Measurements from ENCODE around the gene CAMK2B.

DNA sequence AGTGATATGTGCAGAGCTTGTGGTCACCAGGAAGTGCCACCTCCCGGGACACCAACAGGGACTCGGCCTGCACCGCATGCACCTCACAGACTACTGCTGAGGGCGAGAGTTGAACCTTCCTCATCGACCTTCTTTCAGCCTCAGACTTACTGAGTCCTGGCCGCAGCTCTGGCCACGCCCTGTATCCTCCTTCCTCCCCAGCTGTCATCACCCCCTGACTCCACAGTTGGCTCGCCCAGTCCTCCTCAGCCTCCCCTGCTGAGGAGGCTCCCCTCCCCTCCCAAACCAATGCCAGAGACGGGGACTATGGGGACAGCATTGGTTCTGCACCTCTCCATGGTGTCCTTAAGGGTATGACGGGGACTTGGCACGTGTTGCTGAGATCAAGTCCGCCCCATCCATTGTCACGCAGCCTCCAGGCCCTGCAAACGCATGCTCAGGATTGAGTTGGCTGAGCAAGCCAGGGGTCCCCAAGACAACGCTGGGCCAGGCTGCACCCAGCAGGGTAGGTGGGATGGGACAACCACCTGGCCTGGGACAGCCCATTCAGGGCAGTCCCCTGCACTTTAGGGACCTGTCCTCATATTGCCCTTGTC is 75.7 kb downstream of the CAMK2B start:
- TF ChIP-seq, protein P1, sequence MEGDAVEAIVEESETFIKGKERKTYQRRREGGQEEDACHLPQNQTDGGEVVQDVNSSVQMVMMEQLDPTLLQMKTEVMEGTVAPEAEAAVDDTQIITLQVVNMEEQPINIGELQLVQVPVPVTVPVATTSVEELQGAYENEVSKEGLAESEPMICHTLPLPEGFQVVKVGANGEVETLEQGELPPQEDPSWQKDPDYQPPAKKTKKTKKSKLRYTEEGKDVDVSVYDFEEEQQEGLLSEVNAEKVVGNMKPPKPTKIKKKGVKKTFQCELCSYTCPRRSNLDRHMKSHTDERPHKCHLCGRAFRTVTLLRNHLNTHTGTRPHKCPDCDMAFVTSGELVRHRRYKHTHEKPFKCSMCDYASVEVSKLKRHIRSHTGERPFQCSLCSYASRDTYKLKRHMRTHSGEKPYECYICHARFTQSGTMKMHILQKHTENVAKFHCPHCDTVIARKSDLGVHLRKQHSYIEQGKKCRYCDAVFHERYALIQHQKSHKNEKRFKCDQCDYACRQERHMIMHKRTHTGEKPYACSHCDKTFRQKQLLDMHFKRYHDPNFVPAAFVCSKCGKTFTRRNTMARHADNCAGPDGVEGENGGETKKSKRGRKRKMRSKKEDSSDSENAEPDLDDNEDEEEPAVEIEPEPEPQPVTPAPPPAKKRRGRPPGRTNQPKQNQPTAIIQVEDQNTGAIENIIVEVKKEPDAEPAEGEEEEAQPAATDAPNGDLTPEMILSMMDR (IDR thresholded peaks at IDR 0.05): no peak
- no peak for TF ChIP-seq POLR2A (IDR thresholded peaks at IDR 0.05)
